HK-2 (cell line): ENCODE data around the gene CRYL1.

Experiments used
- DNase-seq: peaks from one replicate; pipeline ENCODE4 v3.0.0-alpha.2; 2018; ENCODE audit not compliant: unreplicated experiment

CRYL1 gene

GRCh38 chr13:20370815-20371421 lies 154.7 kb downstream of the CRYL1 start:
- no peak for DNase-seq

- no peak for DNase-seq
These were observed 155.7 kb downstream of the CRYL1 start for GRCh38 chr13:20369886-20370361.

DNA sequence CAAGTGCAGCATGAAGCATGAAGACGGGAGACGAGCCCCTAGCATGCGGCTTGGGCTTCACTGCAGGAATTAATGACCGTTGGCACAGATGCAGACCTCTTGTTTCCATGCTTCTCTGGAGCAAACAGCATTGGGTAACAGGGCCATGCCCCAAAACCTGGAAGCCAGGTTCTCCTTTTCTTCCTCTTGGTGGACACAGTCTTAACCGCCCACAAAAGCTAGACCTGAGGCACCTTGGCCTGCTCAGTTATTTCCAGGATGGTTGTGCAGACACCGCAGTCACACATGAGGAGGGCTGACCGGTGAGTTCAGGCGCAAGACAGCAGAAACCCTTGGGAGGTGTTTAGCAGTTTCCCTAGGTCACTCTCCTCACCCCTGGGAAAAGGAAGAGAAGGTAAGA lies 159.6 kb downstream of the CRYL1 start:
- DNase-seq: no peak

- DNase-seq: no peak
These were observed 162.1 kb downstream of the CRYL1 start for GRCh38 chr13:20363603-20364002.

- DNase-seq: no peak
These were observed 162.5 kb downstream of the CRYL1 start for GRCh38 chr13:20363172-20363571.

DNA sequence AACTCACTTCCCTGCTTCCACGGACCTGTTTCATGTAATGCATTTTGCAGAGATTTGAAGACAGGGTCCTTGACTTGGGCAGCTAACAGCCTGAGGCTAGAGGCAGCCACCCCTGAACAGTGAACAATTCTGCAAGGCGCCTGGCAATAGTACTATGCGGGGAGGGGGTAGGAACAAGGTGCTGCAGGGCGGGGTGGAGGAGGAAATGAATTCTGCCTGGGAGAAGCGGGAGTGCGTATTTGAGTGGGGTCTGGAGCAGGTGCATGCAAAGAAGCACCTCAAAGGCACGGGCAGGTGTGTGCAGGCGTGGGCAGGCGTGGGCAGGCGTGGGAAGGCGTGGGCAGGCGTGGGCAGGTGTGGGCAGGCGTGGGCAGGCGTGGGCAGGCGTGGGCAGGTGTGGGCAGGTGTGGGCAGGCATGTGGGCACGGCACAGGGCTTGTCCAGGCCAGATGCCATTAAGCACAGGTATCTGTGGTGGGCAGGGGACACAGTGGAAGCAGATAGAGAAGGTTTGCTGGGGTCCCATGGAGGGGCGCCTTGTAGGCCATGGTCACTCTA lies 163.1 kb downstream of the CRYL1 start:
- no peak for DNase-seq

DNA sequence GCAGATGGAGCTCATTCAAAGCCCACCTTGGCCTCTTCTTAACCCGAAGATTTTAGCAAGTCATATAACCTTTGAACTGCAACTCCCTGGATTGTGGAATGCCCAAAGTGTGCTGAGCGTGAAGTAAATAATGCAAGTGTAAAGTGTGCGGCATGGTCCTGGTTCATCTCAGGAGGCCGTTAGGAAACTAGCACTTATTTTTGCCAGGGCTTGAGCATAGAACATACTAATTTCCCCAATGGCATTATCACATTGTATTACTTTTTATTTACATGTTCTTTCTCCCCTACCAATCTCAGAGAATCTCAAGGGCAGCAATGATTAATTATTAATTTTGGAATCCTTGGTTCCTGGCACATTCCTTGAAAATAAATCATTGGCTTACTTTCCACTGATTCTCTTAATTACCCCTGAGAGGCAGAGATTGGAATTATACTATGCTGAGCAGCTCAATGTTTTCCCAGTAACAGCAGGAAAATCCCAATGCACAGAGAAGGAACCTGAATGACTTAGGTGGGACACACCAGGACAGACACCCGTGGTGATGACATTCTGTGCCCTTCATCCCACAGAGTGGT lies 164.7 kb downstream of the CRYL1 start:
- no peak for DNase-seq

DNA sequence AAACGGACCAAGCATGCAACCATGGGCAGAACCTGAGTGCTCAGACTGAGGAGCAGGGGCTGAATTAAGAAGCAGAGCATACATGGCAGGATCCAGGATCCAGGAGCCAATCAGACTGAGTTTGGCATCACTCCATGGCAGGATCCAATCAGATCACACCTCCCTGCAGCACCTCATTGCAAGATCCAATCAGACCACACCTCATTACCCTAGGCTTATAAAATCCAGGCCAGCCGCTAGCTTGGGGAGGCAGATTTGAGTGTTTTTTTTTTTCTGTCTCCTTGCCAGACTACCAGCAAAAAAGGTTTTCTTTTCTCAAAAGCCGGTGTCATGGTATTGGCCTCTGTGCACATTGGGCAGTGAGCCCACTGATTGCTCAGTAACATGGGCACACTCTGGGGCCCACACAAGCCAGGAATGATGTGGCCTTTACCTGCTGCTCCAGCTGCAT lies 165.6 kb downstream of the CRYL1 start:
- DNase-seq: no peak

GRCh38 chr13:20359335-20359734 lies 166.3 kb downstream of the CRYL1 start:
- peak; percentile 64 for DNase-seq

- no peak for DNase-seq
These were observed 167.6 kb downstream of the CRYL1 start for GRCh38 chr13:20358022-20358421.

GRCh38 chr13:20356444-20356843 lies 169.2 kb downstream of the CRYL1 start:
- DNase-seq: no peak

DNA sequence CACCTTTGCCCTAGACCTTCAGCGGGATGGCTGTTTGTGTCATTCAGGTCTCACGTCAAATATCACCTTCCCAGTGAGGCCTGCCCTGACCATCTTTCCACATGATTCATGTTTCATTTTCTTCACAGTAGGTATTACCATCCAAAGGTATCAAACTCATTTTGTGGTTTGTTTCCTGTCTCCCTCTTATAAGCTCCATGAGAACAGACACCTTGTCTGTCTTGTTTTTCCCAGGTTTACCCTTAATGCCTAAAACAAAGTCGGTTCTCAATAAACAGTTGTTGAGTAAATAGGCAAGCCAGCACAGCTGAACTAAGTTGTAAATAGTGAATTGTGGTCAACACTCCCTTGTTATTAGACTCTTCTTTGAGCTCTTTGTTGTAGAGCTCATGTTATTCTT lies 170.9 kb downstream of the CRYL1 start:
- no peak for DNase-seq

DNA sequence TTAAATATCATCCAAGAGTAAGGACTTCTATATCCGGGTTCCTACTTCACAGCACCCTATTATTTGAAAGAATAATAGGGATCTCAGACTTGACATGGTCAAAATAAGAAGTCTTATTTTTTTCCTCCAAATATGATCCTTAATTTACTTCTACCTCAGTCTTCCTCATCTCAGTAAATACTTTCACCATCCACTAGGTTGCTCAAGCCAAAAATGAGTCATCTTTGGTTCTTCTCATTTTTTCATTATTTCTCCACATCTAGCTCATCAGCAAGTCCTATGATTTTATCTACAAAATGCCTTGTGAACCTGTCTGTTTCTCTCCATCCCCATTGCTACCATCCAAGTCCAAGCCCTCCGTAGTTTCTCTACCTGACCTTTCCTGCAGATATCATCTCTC lies 171.7 kb downstream of the CRYL1 start:
- no peak for DNase-seq
